ENCODE data around the gene RMND5A. TPM values are rescaled to one million over a fixed set of nuclear protein-coding genes. Genes with fewer than 3 reads are reported as not detected.

Gene RMND5A
- total RNA-seq, 1 donor from 2014 or later, result 28.5 TPM

DNA sequence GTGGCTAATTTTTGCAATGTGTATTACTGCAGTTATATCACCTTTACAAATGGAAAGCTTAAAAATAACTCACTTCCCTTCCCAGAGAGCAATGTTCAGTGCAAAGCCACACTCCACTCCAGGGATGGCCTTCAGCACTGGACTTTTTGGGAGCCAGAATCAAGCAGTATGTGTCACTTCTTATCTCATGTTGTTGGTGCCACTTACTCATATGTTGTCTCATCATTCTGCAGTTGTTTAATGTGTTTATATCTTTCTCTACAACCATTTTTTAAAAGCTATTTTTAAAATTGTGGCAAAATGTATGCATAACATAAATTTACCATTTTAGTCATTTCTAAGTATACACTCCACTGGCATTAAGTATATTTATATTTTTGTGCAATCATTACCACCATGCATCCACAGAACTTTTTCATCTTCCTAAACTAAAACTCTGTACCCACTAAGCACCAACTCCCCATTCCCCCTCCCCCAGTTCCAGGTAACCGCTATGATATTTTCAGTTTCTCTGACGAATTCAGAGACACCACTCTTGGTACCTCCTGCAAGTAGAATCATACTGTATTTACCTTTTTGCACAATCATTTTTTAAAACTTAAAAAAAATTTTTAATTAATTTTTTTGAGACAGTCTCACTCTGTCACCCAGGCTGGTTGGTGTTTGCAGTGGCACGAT lies 102.7 kb downstream of the RMND5A start:
- ATAC-seq, result no peak
- H3K4me1 ChIP-seq, result no peaks in the 10 kb centered on the region
- DNase-seq, result no peak

DNA sequence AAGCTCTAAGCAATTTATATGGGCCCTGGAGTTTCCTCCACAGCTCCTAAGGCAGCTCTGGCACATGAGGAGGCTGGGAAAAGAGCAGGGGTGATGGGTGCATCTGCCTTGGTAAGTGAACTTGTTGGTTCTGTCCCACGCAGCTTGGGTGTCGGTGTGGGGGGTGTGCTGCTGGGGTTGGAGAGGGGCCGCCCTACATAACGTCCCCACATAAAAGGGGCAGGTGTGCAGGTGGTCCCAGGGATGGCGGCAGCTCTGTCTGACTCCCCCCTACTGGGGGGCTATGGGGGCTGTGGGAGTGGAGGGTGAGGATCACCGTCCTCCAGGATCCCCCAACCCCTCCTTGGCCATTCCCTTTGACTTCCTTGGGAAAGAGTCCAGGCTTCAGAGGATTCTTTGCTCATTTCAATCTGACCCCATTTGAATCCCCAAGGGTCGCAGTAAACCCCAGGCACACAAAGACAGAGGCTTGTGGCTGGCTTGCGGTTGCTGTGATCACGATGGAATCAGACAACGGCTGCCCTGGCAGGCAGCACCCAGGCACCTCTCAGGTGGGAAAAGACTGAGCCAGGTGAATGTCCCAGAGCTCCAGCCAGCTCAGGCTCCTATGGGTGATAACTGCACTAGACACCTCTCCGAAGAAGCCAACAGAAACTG lies 105.1 kb downstream of the RMND5A start:
- ATAC-seq, result no peak
- TF ChIP-seq, protein P1, sequence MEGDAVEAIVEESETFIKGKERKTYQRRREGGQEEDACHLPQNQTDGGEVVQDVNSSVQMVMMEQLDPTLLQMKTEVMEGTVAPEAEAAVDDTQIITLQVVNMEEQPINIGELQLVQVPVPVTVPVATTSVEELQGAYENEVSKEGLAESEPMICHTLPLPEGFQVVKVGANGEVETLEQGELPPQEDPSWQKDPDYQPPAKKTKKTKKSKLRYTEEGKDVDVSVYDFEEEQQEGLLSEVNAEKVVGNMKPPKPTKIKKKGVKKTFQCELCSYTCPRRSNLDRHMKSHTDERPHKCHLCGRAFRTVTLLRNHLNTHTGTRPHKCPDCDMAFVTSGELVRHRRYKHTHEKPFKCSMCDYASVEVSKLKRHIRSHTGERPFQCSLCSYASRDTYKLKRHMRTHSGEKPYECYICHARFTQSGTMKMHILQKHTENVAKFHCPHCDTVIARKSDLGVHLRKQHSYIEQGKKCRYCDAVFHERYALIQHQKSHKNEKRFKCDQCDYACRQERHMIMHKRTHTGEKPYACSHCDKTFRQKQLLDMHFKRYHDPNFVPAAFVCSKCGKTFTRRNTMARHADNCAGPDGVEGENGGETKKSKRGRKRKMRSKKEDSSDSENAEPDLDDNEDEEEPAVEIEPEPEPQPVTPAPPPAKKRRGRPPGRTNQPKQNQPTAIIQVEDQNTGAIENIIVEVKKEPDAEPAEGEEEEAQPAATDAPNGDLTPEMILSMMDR (IDR thresholded peaks at IDR 0.05), result no peak
- H3K27me3 ChIP-seq, result no peaks in the 10 kb centered on the region
- no peaks in the 10 kb centered on the region for H3K9me3 ChIP-seq
- H3K36me3 ChIP-seq, result no peaks in the 10 kb centered on the region
- no peak overlapping the region for H3K27ac ChIP-seq
- intact Hi-C loops (cut with DNase I), result no loop called here
- DNase-seq, result no peak
- H3K4me1 ChIP-seq, result no peaks in the 10 kb centered on the region
- peak overlapping the region; percentile 2 for H3K4me3 ChIP-seq

More for the DNA sequence above, 102.7 kb downstream of the RMND5A start:
- no peaks in the 10 kb centered on the region for H3K27me3 ChIP-seq
- H3K36me3 ChIP-seq, result no peaks in the 10 kb centered on the region
- no peak overlapping the region for H3K4me3 ChIP-seq
- H3K9me3 ChIP-seq, result no peaks in the 10 kb centered on the region
- no peak overlapping the region for H3K27ac ChIP-seq
- TF ChIP-seq, protein P1 (IDR thresholded peaks at IDR 0.05), result no peak
- intact Hi-C loops (cut with DNase I), result no loop called here

DNA sequence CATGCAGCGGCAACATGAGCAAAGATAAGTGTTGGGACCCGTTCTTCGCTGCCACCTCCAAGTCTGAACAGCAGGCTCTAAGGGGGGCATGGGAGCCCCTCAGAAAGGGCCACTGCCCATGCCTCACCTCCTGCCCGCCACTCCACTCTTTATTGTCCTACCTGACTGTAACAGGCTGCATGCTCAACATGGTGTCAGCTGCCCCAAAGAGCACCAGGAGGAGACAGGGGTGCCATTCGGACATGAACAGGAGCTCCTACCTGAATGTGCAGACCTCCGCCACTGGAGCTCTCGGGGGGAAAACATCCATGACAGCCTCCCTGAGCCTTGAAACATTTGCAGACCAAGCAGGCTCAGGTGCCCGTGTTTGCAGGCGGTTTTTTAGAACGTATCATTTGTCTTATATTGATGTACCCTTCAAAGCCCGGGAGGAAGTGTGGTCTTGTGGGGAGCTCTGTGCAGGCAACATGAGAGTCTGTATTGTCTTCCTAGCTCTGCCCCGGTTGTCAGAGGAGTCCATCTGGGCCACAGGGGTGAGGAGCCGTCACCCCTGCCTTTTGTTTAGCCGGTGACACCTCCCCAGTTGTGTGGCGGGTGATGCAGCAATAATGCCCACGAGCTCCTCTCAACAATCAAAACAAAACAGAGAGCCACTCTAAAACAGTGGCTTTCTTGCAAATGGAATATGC lies 105.7 kb downstream of the RMND5A start:
- DNase-seq (no peak), ATAC-seq (peak; percentile 58)
- H3K27me3 ChIP-seq, result no peaks in the 10 kb centered on the region
- no peak overlapping the region for H3K27ac ChIP-seq
- intact Hi-C loops (cut with DNase I), result no loop called here
- TF ChIP-seq, protein P1 (IDR thresholded peaks at IDR 0.05), result no peak
- H3K9me3 ChIP-seq, result no peaks in the 10 kb centered on the region
- H3K4me1 ChIP-seq, result no peaks in the 10 kb centered on the region
- H3K36me3 ChIP-seq, result no peaks in the 10 kb centered on the region
- H3K4me3 ChIP-seq, result peak overlapping the region; percentile 2

DNA sequence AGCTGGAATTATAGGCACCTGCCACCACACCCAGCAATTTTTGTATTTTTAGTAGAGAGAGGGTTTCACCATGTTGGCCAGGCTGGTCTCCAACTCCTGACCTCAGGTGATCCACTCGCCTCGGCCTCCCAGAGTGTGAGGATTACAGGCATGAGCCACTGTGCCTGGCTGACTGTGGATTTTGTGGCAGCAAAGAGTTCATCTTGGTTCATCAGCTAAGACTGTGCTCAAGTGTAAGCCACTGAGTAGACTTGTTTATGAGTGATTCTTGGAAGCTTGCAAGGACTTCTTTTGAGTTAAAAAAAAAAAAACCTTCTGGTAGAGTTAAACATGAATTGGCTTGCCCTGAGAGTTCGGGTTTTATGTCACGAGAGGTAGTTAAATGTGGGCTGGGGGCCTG lies 106.9 kb downstream of the RMND5A start:
- Histone ChIP-seq H3K9me3 (no peaks in the 10 kb centered on the region), H3K36me3 (no peaks in the 10 kb centered on the region), H3K4me3 (no peak overlapping the region), H3K4me1 (no peaks in the 10 kb centered on the region), H3K27ac (no peak overlapping the region), H3K27me3 (no peaks in the 10 kb centered on the region)
- TF ChIP-seq, protein P1 (IDR thresholded peaks at IDR 0.05), result no peak
- ATAC-seq (no peak), DNase-seq (no peak)
- intact Hi-C loops (cut with DNase I), result no loop called here

Other genes starting within 250 kb of the RMND5A start
- 159 TPM for gene CHMP3, start 156.8 kb upstream of the RMND5A start, total RNA-seq
- 21.0 TPM for gene RNF103, start 96.4 kb upstream of the RMND5A start, total RNA-seq
- 7.4 TPM for gene CD8A, start 70.6 kb downstream of the RMND5A start, total RNA-seq
- 2.1 TPM for gene CD8B, start 141.6 kb downstream of the RMND5A start, total RNA-seq
- not detected for gene RGPD1, start 221.8 kb downstream of the RMND5A start, total RNA-seq

Data from upper lobe of right lung (tissue), 1 donor.